Measurements from ENCODE around the gene DCAF11. TPM values are rescaled to one million over a fixed set of nuclear protein-coding genes. Genes with fewer than 3 reads are reported as not detected.

The DCAF11 gene
- 44.5 and 46.1 TPM in 2 replicates for total RNA-seq

DNA sequence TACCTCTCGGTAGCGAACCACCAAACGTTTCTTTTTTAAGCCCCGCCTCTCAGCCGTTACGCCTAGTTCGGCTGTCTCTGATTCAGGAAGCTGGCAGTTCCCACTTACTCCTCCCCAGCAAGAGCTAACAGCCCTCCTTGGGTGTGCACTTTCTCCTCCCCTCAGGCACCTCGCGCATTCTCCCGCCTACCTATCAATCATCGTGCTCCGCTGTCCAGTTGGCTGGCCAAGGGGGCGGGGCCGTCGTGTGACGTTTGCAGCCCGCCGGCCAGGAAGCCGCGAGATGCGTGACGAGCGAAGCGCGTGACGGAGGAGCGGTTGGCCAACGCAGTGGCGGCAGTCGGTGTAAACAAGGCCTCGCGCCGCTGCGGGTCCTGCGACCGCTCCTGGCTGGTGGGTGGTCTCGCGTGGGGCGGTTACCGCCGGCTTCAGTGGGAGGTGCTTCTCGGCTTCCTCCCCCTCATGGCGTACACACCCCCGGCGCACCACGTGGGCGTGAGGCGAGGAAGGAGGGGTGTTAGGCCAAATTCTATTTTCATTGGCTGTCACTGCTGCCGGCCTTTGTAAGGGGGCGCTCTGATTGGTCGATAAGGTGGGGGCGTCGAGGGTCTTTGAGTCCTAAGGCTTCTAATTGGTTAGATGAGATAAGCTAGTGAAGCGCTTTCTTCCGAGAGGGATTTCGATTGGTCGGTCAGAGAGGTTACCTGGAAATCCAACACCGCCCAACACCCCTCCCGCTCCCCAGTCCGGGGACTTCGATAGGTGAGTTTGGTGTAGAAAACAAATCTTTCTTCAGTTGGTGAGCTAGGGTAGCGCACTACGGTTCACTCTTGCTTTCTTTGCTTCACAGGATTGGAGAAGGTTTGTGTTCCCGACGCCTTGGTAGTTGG, at the start of gene DCAF11, which contains the start of gene NRL:
DCAF11 (plus strand) TSS at position 246 of the 890 bp plus-strand sequence. CDS start 818 bp downstream, outside the sequence.
NRL (minus strand) TSS at position 418 of the 890 bp plus-strand sequence. CDS start 32,101 bp downstream, outside the sequence.

DNA sequence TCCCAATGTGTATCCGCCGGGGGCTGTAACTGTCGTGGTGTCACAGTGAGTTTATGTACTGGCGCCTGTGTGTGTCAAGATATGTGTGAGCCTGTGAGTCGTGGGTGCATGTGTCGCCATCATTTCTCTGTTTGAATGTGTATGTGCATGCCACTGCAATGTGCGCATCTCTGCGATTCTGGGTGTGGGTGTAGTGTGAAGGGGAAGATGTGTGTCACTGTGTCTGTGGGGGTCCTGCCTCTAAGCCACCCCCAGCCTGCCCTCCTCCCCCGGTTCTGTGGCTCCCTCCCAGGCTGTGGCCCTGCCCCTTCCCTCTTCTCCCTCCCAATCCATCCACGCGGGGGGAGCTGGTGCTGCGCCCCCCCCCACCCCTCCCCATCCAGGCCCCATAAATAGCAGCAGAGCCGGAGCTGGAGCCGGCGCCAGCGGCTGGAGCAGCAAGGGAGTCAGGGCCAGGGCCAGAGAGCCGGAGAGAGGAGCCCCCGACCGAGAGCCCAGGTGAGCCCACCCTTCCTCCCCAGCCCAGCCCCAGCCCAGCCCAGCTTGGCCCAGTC, 43.4 kb upstream of the DCAF11 start, which contains the start of gene CPNE6:
CPNE6 (plus strand) TSS at position 419 of the 554 bp plus-strand sequence. CDS start 1,375 bp downstream, outside the sequence.

DNA sequence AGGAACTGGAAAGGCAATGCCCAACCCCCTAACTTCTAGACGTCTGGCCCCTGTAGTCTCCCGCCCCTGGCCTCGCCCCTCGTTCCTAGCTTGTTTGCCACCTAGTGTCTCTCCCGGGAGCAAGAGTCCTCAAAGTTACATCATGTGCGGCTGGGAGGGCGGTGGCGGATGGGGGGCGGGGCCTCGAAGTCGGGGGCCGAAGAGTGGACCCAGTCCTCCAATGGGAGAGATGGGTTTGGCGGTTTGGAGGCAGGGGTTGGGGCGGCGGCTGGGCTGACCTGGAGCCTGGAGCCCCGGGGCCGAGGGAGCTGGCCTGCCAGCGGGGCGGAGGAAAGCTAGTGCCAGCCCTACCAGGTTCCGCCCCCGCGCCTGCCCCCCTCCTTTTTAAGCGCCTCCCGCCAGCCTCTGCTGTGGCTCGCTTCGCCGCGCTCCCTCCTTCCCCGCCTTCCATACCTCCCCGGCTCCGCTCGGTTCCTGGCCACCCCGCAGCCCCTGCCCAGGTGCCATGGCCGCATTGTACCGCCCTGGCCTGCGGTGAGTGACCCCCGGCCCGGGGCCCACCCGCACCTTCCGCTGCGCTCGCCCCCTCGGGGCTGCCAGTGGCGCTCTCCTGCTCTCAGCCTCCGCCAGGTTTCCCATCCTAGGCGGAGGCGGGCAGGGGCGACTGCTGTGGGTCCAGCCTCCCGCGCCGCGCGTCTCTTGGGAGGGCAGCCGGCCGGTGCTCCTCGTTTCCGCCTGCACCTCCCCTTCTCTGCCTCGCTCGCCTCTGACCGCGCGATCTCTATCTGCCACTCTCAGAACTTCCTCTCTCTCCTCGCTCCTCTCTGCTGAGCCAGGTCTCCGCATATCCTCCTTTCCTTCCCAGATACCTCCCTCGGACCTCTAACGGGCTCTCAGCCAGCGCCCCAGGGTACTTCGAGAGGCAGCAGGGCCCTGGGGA, 20.4 kb upstream of the DCAF11 start, which contains the start of gene PCK2:
PCK2 (plus strand) TSS at position 411 of the 940 bp plus-strand sequence; CDS start at position 506, 95 bp downstream.

DNA sequence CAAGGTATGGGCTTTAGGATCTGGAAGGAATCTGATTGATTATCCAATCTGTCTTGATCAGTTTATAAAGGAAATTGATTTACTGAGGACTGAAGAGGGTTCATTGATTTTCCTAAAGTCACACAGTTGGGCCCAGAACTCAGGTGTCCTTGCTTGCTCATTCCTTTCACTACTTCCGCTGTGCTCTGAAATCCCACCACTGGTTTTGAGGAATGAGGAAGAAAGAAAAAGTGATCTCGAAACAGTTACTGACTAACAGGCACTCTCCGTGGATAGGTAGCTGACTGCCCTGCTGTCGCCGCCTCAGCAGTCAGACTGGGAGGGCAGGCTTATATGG, 15.8 kb downstream of the DCAF11 start, which contains the start of gene FITM1:
FITM1 (plus strand) TSS at position 280 of the 337 bp plus-strand sequence. CDS start 905 bp downstream, outside the sequence.

DNA sequence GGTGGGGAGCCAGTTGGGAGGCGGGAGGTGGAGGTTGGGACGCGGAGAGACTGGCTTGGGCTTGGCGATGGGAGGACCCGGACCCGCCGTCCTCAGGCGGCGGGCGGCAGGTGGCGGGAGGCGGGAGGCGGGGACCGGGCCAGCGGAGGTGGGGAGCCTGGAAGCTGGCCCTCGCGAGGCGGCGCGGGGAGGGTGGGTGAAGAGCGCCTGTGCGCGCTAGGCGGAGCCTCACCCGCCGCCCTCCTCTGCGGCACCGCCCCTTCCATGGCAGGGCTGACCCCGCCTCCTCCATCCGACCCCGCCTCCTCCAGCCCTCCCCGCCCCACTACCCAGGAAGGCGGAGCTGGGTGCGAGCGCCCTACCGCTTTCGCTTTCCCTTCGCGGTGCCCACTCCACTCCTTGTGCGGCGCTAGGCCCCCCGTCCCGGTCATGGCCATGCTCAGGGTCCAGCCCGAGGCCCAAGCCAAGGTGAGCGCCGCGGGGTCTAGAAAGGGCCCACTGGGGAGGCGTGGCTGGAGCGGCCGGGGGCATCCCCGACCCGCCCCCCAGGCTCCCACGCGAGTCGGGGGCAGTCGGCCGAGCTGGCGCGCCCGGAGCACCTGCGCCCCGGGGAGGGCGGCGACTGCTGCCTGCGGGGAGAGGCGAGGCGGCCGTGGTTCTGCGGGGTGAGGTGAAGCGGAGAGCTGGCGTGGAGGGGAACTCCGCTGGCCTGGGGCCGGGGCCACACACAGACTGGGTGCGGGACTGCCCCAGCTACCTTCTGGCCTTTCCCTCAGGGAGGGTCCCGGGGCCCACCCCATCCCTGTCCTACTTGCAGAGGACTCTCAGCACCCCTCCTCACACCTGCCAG, 21.5 kb downstream of the DCAF11 start, which contains the start of gene PSME1:
PSME1 (plus strand) TSS at position 361 of the 850 bp plus-strand sequence; CDS start at position 430, 69 bp downstream.

DNA sequence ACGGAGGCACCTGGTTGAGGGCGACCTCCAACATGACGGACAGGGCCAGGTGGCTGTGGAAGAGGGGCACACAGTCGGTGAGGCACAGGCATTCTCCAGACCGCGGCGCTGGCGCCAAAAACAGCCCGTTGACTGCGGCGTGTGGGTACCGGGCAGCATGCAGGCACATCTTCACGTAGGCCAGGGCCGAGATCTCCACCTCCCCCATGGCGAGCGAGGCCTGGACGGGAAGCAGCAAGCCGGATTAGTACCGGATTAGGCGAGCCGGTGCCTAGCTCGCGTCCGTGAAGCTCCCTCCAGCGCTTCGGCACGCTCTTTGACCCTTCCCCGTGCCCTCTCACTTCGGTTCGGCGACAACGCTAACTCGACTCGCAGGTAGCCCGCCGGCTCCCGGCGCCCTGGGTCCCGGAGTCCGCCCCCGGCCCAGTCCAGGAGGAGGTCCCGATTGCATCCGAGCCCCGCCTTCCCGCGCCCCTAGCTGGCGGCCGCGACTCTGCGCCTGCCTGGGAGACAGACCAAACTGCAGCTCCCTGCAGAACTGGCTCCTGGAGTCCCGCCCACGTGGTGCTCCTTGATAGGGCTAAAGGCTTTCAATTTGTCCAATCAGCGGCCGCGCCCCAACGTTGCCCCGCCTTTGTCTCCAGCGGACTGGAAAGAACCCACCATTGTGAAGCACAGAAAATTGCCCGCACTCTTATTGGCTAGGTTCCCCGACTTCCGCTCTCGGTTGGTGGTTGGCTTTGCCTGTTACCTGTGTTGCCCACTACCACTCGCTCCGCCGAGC, 26.7 kb downstream of the DCAF11 start, which contains the start of gene EMC9:
EMC9 (minus strand) TSS at position 495 of the 784 bp plus-strand sequence; CDS start at position 208, 287 bp downstream.

DNA sequence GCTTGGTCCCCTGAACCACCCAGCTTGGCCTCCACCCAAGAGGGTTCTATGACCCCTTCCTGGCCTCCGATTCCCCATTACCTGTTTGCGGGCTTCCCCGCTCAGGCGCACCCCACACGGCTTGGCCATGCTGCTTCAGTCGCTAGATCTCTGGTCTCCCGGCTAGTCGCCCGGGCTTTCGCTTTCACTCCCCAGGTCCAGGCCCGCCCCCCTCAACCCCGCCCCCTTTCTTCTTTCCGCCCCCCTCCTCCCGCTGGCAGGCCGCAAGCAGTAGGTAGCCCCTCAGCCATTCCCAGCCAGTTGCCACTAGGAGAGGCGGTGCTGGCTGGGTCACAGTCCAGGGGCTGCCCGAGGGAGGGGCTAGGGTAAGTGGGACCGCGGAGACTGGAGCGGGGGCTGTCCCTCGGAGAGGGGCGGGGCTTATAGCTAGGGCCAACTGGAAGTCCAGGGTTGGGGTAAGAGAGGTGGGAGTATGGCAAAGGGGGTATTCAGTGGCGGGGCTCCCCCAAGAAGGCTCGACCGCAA, 31.9 kb downstream of the DCAF11 start, which contains the start of gene PSME2:
PSME2 (minus strand) TSS at position 158 of the 525 bp plus-strand sequence; CDS start at position 129, 29 bp downstream.

DNA sequence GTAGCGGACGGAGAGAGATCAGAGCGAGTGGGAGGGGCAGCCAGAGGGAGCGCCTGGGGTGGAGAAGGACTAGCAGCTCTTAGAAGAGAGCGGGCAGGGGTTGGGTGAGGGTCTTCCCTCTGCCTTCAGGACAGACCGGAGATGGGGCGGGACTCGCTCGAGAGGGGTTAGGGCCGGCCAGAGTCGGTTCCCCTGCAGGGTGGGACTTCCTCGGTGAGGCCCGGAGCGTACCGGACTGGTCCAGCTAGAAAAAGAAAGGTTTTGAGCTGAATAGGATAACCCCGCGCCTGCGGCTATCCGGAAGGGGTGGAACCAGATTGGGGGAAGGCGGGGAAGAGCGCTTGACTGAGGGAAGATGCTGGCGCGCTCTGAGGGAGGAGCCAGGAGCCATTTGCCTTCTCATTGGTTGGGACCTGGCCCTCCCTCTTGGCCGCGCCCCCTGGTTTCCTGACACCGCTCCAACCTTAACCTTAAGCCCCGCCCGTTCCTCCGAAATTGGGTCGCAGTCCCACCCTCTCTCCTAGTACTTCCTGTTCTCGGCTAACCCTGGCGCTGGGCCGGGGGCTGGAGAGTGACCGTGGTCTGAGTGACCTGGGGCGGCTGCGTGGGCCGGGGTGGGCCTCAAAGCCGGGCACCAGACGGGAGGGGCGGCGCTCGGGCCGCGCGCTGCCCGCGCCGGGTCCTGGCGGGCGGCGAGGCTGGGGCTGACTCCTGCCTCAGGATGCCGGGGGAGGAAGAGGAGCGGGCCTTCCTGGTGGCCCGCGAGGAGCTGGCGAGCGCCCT, 32.6 kb downstream of the DCAF11 start, which contains the start of gene RNF31:
RNF31 (plus strand) TSS at position 521 of the 783 bp plus-strand sequence; CDS start at position 722, 201 bp downstream.

DNA sequence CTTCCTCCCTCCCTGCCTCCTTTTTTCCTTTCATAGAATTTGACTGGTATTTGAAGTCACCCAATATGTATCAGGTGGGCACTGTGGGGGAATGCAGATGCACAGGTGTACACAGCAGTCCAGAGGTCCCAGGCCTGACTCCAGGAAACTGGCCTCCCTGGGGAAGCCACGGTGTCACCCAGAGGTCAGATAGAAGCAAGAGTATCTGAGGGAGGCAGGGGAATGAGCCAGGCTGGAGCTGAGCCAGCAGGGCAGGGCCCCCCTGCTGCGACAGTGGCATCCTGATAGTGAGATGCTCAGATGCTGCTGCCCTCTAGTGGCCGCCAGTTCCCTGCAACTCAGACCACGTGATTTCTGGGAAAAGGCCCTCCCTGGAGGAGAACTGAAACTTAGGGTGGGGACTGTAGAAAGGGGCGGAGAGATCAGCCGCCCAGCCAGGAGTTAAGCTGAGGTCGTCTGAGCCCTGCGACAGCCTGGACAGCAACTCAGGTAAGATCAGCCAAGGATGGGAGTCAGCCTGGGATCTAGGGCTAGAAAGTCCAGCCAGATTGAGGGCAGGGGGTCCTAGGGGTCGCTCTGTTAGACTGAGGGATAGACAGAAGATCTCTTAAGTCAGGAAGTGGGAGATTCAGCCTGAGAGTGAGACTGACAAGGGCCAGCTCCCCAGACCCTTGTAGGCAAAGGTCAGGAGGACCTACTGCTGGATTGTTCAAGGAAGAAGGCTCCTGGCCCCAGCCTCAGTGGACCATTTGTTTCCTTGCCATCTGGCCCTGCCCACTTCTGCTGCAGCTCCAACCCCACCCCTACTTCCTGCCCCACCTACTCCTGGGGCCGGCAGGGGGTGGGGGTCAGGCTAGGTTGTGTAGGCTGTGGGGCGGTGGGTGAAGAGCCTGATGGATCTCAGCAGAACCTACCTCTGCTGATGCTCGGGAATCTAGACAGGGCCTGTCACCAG, 46.5 kb downstream of the DCAF11 start, which contains the start of gene IRF9:
IRF9 (plus strand) TSS at position 416 of the 955 bp plus-strand sequence. CDS start 880 bp downstream, outside the sequence.

DNA sequence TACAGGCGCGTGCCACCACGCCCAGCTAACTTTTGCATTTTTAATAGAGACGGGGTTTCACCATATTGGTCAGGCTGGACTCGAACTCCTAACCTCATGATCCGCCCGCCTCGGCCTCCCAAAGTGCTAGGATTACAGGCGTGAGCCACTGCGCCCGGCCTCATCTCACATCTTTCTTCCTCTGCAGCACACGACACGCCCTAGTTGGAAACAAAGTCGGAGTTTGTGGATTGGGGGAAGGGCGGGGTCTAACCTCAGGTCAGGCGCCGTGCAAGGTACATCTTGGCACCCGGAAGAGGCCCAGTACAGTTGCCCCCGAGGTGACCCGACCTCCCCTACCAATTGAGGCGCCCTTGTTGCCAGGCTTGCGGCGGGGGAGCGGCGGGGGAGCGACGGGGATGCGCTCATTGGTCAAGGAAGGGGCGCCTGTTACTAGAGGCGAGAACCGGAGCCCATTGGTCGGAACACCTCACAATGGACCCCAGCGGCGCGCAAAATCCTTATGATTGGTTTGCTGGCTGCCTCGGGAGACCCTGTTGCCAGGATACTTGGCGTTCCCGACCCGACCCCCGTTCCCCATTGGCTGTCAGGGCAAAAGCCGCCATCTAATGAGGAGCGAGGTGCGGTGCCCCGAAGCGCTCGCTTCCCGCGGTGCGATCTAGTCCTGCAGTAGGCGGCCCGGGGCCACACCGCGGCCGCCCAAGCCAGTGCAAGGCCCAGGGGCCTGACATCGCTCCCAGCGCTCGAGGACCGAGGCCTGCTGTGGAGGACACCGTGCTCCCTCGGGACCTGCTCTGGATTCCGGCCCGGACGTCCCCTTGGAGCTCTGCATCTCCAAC, 57.1 kb downstream of the DCAF11 start, which contains the start of gene REC8:
REC8 (plus strand) TSS at position 659 of the 839 bp plus-strand sequence. CDS start 473 bp downstream, outside the sequence.

Small RNAs within 50 kb of the gene (small RNA-seq; reads per million reads assigned to genes)
- gene IRF9 = not detected
- 0.22 reads per million for gene RNA5SP383

Other genes with a start within 250 kb of the DCAF11 start
- gene DHRS4, start 161.0 kb upstream of the DCAF11 start, total RNA-seq = 35.0 and 41.2 TPM in 2 replicates
- 9.2 and 11.0 TPM in 2 replicates for gene DHRS4L2, start 125.8 kb upstream of the DCAF11 start, total RNA-seq
- under 0.01 TPM in 1 of 2 replicates, not detected in the other for gene CARMIL3, start 62.8 kb upstream of the DCAF11 start, total RNA-seq
- gene CPNE6, start 43.2 kb upstream of the DCAF11 start, total RNA-seq = not detected in 2 replicates
- gene PCK2, start 20.5 kb upstream of the DCAF11 start, total RNA-seq = 10.3 and 13.9 TPM in 2 replicates
- gene NRL, start 172 bp downstream of the DCAF11 start, total RNA-seq = 0.78 and 1.1 TPM in 2 replicates
- gene FITM1, start 15.9 kb downstream of the DCAF11 start, total RNA-seq = 0.37 TPM in 1 of 2 replicates, not detected in the other
- gene PSME1, start 21.4 kb downstream of the DCAF11 start, total RNA-seq = 62.9 and 93.7 TPM in 2 replicates
- 12.1 and 13.3 TPM in 2 replicates for gene EMC9, start 26.8 kb downstream of the DCAF11 start, total RNA-seq
- 72.1 and 87.5 TPM in 2 replicates for gene PSME2, start 31.8 kb downstream of the DCAF11 start, total RNA-seq
- gene RNF31, start 32.7 kb downstream of the DCAF11 start, total RNA-seq = 40.8 and 43.8 TPM in 2 replicates
- 38.3 and 59.5 TPM in 2 replicates for gene IRF9, start 46.5 kb downstream of the DCAF11 start, total RNA-seq
- 1.8 TPM in 2 replicates for gene REC8, start 57.3 kb downstream of the DCAF11 start, total RNA-seq
- gene IPO4, start 74.0 kb downstream of the DCAF11 start, total RNA-seq = 74.6 and 97.4 TPM in 2 replicates
- gene TM9SF1, start 80.7 kb downstream of the DCAF11 start, total RNA-seq = 53.2 and 56.2 TPM in 2 replicates
- under 0.01 and 0.20 TPM in 2 replicates for gene TSSK4, start 90.9 kb downstream of the DCAF11 start, total RNA-seq
- 10.0 and 10.3 TPM in 2 replicates for gene CHMP4A, start 98.7 kb downstream of the DCAF11 start, total RNA-seq
- 10.8 and 14.7 TPM in 2 replicates for gene MDP1, start 101.3 kb downstream of the DCAF11 start, total RNA-seq
- 84.3 and 102 TPM in 2 replicates for gene NEDD8, start 117.6 kb downstream of the DCAF11 start, total RNA-seq
- gene GMPR2, start 118.2 kb downstream of the DCAF11 start, total RNA-seq = 54.2 and 64.3 TPM in 2 replicates
- gene TINF2, start 127.8 kb downstream of the DCAF11 start, total RNA-seq = 37.7 and 46.3 TPM in 2 replicates
- gene TGM1, start 148.4 kb downstream of the DCAF11 start, total RNA-seq = 0.78 and 1.1 TPM in 2 replicates
- 22.4 and 30.1 TPM in 2 replicates for gene RABGGTA, start 156.8 kb downstream of the DCAF11 start, total RNA-seq
- gene DHRS1, start 185.0 kb downstream of the DCAF11 start, total RNA-seq = 10.0 and 16.2 TPM in 2 replicates
- 19.1 and 27.2 TPM in 2 replicates for gene NOP9, start 185.1 kb downstream of the DCAF11 start, total RNA-seq
- 1.2 and 2.2 TPM in 2 replicates for gene CIDEB, start 193.2 kb downstream of the DCAF11 start, total RNA-seq
- gene LTB4R2, start 195.4 kb downstream of the DCAF11 start, total RNA-seq = 5.3 and 5.5 TPM in 2 replicates
- 1.4 and 2.2 TPM in 2 replicates for gene LTB4R, start 196.7 kb downstream of the DCAF11 start, total RNA-seq
- 3.7 and 11.5 TPM in 2 replicates for gene ADCY4, start 220.3 kb downstream of the DCAF11 start, total RNA-seq
- 3.7 TPM in 2 replicates for gene RIPK3, start 225.2 kb downstream of the DCAF11 start, total RNA-seq

Data from subcutaneous preadipocyte (primary cell).